Renal pelvis (tissue), 12 donors: Measurements from ENCODE around the gene GLI1. TPM values are rescaled to one million over a fixed set of nuclear protein-coding genes. Genes with fewer than 3 reads are reported as not detected.
"Not testable (repeated sequence)": the region's sequence is repeated elsewhere in the genome, so short reads cannot be mapped to it uniquely, and the experiment has no call there.

ENCODE experiments used
- DNase-seq: peaks from one replicate; pipeline ENCODE4 v3.0.0-alpha.2; 2013
- long read RNA-seq, 16 experiments: transcript quantifications; one replicate each; lab custom pipeline, GENCODE V29; 2026
- polyA plus RNA-seq, 3 donors: library from polyadenylated mRNA; unstranded; fragments of 120-200 nt; gene quantifications; one replicate each; pipeline ENCODE4 v1.2.1, GENCODE V29; 2013; ENCODE audit not compliant: insufficient read length in 3 of 3

The GLI1 gene
- 10 to 100 TPM; 20.2 to 21.2 (median 20.5) TPM for polyA plus RNA-seq
- long read RNA-seq, donor 1 = 0 reads
- long read RNA-seq, donor 2, partial matches to known transcripts = 0 of 2 reads
- long read RNA-seq, donor 2, other reads (novel, unspliced or antisense) = 0 of 2 reads
- long read RNA-seq, donor 3 = 0 reads
- long read RNA-seq, donor 4, partial matches to known transcripts = 10 of 11 reads
- long read RNA-seq, donor 4, other reads (novel, unspliced or antisense) = 0 of 11 reads
- long read RNA-seq, donor 5, partial matches to known transcripts = 10 of 10 reads
- long read RNA-seq, donor 5, other reads (novel, unspliced or antisense) = 0 of 10 reads
- long read RNA-seq, donor 6 = 0 reads
- long read RNA-seq, donor 7, partial matches to known transcripts = 0 of 4 reads
- long read RNA-seq, donor 7, other reads (novel, unspliced or antisense) = 0 of 4 reads
- long read RNA-seq, donor 8, partial matches to known transcripts = 0 of 3 reads
- long read RNA-seq, donor 8, other reads (novel, unspliced or antisense) = 0 of 3 reads
- long read RNA-seq, donor 9, partial matches to known transcripts = 6 of 6 reads
- long read RNA-seq, donor 9, other reads (novel, unspliced or antisense) = 0 of 6 reads
- long read RNA-seq, donor 10, partial matches to known transcripts = 0 of 2 reads
- long read RNA-seq, donor 10, other reads (novel, unspliced or antisense) = 0 of 2 reads
- long read RNA-seq, donor 11 = 0 reads
- long read RNA-seq, donor 12 = 0 reads
- long read RNA-seq, donor 13, partial matches to known transcripts = 0 of 2 reads
- long read RNA-seq, donor 13, other reads (novel, unspliced or antisense) = 0 of 2 reads
- long read RNA-seq, donor 14 = 0 reads
- long read RNA-seq, donor 15, partial matches to known transcripts = 0 of 2 reads
- long read RNA-seq, donor 15, other reads (novel, unspliced or antisense) = 0 of 2 reads
- long read RNA-seq, donor 16, partial matches to known transcripts = 0 of 2 reads
- long read RNA-seq, donor 16, other reads (novel, unspliced or antisense) = 0 of 2 reads

DNA sequence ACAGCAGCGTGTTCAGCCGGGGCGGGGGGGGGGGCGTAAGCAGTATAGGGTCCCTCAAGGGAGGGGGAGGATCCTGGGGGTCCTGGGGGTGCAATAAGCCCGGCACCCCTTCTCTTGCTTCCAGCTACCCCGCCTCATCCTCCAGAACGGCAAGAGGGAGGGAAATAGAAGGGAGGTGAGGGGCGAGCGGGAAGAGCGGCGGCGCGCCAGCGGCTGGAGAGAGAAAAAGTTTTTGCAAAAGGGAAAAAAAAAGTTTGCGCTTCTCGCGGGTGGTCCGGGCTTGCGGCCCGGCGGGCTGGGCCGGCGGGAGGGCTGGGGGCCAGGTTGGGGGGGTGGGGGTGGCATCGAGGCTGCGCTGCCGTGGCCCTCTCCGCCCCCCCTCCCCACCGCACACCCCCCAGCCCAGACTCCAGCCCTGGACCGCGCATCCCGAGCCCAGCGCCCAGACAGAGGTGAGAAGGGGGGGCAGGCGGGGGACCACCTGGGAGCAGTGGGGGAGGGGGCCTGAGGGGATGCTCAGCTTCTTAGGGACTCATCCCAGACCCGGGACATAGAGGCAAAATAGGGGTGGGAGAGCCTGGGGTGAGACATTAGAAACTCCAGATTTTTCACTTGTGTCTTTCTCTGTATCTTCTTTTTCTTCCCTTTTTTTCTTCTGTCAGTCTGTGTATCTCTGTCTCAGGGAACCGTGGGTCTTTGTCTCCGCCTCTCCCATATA is at the start of gene GLI1:
Gene GLI1, plus strand, starts transcription at position 36 of the 718 bp plus-strand sequence. CDS start 3,907 bp downstream, outside the sequence.
- no peak for DNase-seq

DNA sequence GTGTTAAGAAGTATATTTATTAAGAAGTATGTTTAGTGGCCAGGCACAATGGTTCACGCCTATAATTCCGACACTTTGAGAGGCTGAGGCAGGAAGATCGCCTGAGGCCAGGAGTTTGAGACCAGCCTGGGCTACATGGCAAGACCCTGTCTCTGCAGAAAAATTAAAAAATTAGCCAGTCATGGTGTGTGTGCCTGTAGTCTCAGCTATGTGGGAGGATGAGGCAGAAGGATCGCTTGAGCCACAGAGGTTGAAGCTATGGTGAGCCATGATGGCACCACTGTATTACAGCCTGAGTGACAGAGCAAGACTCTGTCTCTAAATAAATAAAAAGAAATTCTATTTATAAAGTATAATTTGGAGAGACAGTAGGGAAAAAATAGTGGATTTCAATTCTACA is 49.1 kb upstream of the GLI1 start:
- no peak for DNase-seq

DNA sequence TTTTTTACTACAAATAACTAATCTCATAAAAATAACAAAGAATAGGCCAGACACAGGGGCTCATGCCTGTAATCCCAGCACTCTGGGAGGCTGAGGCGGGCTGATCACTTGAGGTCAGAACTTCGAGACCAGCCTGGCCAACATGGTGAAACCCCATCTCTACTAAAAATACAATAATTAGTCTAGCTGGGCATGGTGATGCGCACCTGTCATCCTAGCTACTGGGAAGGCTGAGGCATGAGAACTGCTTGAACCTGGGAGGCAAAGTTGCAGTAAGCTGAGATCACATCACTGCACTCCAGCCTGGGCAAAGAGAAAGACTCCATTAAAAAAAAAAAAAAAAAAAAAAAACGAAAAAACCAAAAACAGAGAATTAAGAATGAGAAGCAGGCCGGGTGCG is 45.4 kb upstream of the GLI1 start:
- not testable (repeated sequence) for DNase-seq

DNA sequence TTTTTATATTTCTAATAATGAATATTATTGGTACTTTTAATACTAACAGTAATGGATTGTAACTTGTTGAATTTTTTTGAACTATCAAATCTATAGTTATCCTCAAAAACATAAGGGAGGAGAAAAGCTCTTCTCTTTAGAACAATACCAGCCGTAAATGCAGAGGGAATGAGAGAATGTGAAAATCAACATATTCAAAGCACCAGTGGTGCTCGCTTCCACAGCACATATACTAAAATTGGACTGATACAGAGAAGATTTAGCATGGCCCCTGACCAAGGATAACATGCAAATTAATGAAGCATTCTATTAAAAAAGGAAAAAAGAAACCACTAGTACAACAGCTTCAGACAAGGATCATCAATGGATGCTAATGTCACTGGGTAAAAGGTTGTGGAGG is 44.5 kb upstream of the GLI1 start:
- DNase-seq = no peak

GRCh38 chr12:57416039-57416996 is 43.3 kb upstream of the GLI1 start:
- no peak for DNase-seq

- DNase-seq = no peak
Observed at GRCh38 chr12:57418255-57418654, 41.3 kb upstream of the GLI1 start.

DNA sequence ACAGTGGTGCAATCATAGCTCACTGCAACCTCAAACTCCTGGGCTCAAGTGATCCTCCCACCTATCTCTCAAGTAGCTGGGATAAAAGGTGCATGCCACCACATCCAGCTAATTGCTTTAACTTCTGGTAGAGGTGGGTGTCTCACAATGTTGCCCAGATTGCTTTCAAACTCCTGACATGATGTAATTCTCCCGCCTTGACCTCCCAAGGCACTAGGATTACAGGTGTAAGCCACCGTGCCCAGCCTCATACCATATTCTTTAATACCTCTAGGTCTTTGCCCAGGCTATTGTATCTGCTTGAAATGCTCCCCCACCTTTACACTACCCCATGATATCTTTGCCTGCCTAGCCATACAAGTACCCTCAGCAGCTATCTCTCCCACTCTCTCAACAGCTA is 40.1 kb upstream of the GLI1 start:
- DNase-seq = no peak

GRCh38 chr12:57420482-57420881 is 39.1 kb upstream of the GLI1 start:
- DNase-seq = no peak

- not testable (repeated sequence) for DNase-seq
Observed at GRCh38 chr12:57426948-57427347, 32.6 kb upstream of the GLI1 start.

DNA sequence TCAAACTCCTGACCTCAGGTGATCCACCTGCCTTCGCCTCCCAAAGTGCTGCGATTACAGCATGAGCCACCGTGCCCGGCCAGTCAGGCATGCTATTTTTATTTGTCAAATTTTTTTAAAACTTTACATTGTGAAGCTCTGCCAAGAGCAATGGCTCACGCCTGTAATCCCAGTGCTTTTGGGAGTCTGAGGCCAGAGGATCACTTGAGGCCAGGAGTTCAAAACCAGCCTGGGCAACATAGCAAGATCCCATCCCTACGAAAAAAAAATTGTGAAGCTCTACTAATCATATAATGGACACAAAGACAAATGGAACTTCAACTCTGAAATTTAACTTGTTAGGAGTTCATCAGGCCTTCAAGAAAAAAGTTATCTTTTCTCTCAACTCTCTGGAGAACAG is 30.6 kb upstream of the GLI1 start:
- DNase-seq = no peak

GRCh38 chr12:57429473-57430111 is 30.0 kb upstream of the GLI1 start:
- DNase-seq = no peak

DNA sequence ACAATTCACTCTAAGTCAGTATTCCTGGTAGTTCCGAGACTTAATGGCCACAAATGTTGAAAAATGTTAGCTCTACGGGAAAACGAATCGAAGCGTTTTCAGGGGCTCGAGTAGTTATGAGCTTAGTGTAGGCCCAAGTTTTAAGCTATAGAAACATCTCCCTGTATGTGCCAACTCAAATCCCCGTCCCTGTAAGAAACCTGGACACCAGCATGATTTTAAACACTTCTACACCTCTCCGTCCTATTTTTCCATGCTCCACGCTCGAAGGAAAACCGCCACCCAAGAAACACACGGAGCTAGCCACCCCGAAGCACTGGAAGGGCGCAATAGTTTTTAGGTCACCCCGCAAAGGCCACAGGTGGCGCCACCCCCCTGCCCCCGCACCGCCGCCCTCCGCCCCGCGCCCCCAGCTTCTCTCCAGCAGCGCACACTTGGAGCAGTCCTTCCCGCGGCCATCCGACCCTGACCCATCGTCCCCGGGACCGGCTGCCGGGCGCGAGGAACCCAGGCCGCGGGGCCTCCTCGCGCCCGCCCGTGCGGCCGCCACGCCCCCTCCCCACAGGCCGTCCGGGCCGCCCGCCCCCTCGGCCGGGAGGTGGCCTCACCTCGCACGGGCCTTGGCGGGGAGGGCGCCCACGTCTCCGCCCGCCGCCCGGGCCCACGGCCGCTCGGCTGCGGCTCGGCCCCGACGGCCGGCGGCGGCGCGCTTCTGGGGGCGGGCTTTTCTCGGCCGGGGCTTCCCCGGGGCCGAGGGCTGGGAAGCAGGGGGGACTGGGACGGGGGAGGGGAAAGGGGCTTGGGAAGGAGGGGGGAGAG is 29.3 kb upstream of the GLI1 start:
- DNase-seq = peak; percentile 30

DNA sequence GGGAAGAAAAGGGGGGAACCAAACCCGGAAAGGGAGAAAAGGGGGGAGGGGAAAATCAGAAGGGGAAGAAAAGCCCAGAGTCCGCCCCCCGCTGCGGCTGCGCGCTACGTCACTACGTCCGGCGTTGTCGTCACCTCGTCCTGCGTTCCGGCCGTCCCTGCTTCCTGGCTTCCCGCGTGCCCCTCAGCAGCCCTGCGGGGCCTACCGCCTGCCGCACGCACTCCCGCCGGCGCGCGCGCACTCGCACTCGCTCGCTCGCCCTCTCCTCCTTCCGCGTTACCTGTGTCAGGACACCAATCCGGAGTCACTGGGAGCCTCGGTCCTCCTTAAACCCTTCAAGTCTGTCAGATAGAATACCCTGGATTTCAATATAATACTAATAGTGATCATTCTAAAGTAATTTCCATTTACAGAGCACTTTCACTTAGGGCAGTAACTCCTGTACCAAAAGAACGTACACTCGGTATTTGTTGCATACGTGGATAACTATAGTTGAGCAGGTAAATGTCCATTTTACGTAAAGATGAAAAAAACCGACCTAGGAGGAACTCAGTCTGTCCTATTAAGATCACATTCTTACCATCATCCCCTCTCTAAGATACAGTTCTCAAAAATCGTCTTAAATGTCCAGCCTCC is 28.5 kb upstream of the GLI1 start, which contains the start of gene R3HDM2:
Gene R3HDM2, minus strand, starts transcription at position 113 of the 636 bp plus-strand sequence. CDS start 120,615 bp downstream, outside the sequence.
- peak; percentile 94 for DNase-seq

- DNase-seq = no peak
Observed at GRCh38 chr12:57431654-57432188, 27.9 kb upstream of the GLI1 start.

DNA sequence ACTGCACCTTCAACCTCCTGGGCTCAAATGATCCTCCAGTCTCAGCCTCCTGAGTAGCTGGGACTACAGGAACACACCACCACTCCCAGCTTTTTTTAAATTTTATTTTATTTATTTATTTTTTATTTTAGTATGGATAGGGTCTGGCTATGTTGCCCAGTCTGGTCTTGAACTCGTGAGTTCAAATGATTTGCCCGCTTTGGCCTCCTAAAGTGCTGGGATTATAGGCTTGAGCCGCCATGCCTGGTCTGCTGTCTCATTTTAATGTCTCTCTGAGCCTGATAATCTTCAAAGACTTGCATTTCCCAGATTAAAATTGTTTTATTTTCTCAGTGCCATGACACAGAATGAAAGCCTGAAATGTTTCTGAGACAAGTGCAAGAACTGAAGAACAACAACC is 26.2 kb upstream of the GLI1 start:
- no peak for DNase-seq

DNA sequence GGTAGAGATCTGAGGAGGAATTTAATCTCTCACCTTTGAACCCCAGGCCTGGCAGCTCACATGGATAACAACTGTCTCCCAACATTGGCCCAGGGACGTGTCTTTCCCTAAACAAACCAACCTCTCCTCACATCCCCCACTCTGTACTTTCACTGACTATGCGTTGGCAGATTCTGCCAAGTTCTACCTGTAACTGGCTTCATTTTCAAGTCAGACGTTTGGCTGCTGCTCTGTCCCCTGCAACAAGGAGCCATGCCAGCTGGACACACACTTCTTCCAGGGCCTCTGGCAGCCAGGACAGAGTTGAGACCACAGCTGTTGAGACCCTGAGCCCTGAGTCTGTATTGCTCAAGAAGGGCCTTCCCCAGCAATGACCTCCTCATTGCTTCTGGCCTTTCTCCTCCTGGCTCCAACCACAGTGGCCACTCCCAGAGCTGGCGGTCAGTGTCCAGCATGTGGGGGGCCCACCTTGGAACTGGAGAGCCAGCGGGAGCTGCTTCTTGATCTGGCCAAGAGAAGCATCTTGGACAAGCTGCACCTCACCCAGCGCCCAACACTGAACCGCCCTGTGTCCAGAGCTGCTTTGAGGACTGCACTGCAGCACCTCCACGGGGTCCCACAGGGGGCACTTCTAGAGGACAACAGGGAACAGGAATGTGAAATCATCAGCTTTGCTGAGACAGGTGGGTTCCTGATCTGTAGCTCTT is 24.9 kb upstream of the GLI1 start, which contains the start of gene INHBC:
Gene INHBC, plus strand, starts transcription at position 268 of the 707 bp plus-strand sequence. Its CDS starts 103 bp downstream, at position 371.
- DNase-seq = no peak

- DNase-seq = no peak
Observed at GRCh38 chr12:57435293-57435692, 24.3 kb upstream of the GLI1 start.
